Neuronal stem cell (in vitro differentiated cells): ENCODE measurements around the gene PIK3C2B.

Source experiments
- DNase-seq: peaks from one replicate; pipeline ENCODE4 v3.0.0-alpha.2; 2013; ENCODE audit warnings: low spot score
- H2AFZ ChIP-seq: one replicate; pipeline ENCODE4 v1.6.1; 2013; ENCODE audit warnings: mild to moderate bottlenecking, low read length, inconsistent platforms
- H2AK5ac ChIP-seq: 2 replicates; pipeline ENCODE4 v1.6.1; 2013; ENCODE audit warnings: low read depth, mild to moderate bottlenecking, inconsistent platforms, low read length, moderate library complexity, mixed read lengths
- H2BK120ac ChIP-seq: 2 replicates; pipeline ENCODE4 v1.6.1; 2013; ENCODE audit warnings: low read depth, mild to moderate bottlenecking, inconsistent platforms, low read length, moderate library complexity, mixed read lengths
- H2BK12ac ChIP-seq: one replicate; pipeline ENCODE4 v1.6.1; 2013; ENCODE audit warnings: low read length, inconsistent platforms
- H2BK15ac ChIP-seq: 2 replicates; pipeline ENCODE4 v1.6.1; 2013; ENCODE audit warnings: mild to moderate bottlenecking, low read length, inconsistent platforms, mixed read lengths
- H2BK5ac ChIP-seq: one replicate; pipeline ENCODE4 v1.6.1; 2013; ENCODE audit warnings: inconsistent platforms, mild to moderate bottlenecking, low read length, moderate library complexity
- H3K14ac ChIP-seq: one replicate; pipeline ENCODE4 v1.6.1; 2013; ENCODE audit warnings: low read length, inconsistent platforms
- H3K18ac ChIP-seq: 2 replicates; pipeline ENCODE4 v1.6.1; 2013; ENCODE audit warnings: low read length, inconsistent platforms
- H3K23ac ChIP-seq: 2 replicates; pipeline ENCODE4 v1.6.1; 2013; ENCODE audit warnings: low read depth, mild to moderate bottlenecking, mixed read lengths, low read length, inconsistent platforms; ENCODE audit not compliant: poor library complexity
- H3K27ac ChIP-seq: replicated peaks from 3 replicates; pipeline ENCODE4 v1.5.1; 2013; ENCODE audit warnings: low read length, inconsistent platforms
- H3K27me3 ChIP-seq, 3 experiments: 2 replicates each; pipeline ENCODE4 v1.6.1; 2013; ENCODE audit warnings: low read length in 3 of 3, mild to moderate bottlenecking in 2 of 3, inconsistent platforms in 1 of 3, low read depth in 1 of 3, mixed read lengths in 1 of 3, moderate library complexity in 1 of 3; ENCODE audit not compliant: control insufficient read depth in 3 of 3, insufficient read depth in 3 of 3
- H3K36me3 ChIP-seq, 2 donors: replicated peaks in 1 of 2; 2 replicates each; pipeline ENCODE4 v1.6.1; 2013; ENCODE audit warnings: low read length in 2 of 2; ENCODE audit not compliant: control insufficient read depth in 2 of 2, insufficient read depth in 2 of 2
- H3K4ac ChIP-seq: 2 replicates; pipeline ENCODE4 v1.6.1; 2013; ENCODE audit warnings: inconsistent platforms, mild to moderate bottlenecking, low read length, moderate library complexity
- H3K4me1 ChIP-seq, 2 donors: 1 replicate in 1 of 2; 2 replicates in 1 of 2; pipeline ENCODE4 v1.6.1; 2013; ENCODE audit warnings: low read length in 2 of 2, low read depth in 1 of 2; ENCODE audit not compliant: control insufficient read depth in 2 of 2, insufficient read depth in 1 of 2
- H3K4me2 ChIP-seq: one replicate; pipeline ENCODE4 v1.6.1; 2013; ENCODE audit warnings: mild to moderate bottlenecking, low read length, inconsistent platforms; ENCODE audit not compliant: insufficient read depth, poor library complexity, severe bottlenecking
- H3K4me3 ChIP-seq, 2 donors: 2 replicates each; pipeline ENCODE4 v1.5.1; 2013; ENCODE audit warnings: low read length in 2 of 2, mild to moderate bottlenecking in 2 of 2, inconsistent platforms in 1 of 2, moderate library complexity in 1 of 2
- H3K79me1 ChIP-seq: one replicate; pipeline ENCODE4 v1.6.1; 2013; ENCODE audit warnings: low read depth, mild to moderate bottlenecking, inconsistent platforms, low read length, moderate library complexity
- H3K9ac ChIP-seq: one replicate; pipeline ENCODE4 v1.6.1; 2013; ENCODE audit warnings: mild to moderate bottlenecking, low read depth, low read length, inconsistent platforms; ENCODE audit not compliant: poor library complexity
- H3K9me3 ChIP-seq, 2 donors: replicated peaks in 1 of 2; 2 replicates each; pipeline versions ENCODE3 to v1.6.1; 2013; ENCODE audit warnings: low read length in 2 of 2, mild to moderate bottlenecking in 2 of 2, inconsistent platforms in 1 of 2, low read depth in 1 of 2, mixed read lengths in 1 of 2, moderate library complexity in 1 of 2; ENCODE audit not compliant: control insufficient read depth in 2 of 2, insufficient read depth in 1 of 2
- H4K8ac ChIP-seq: one replicate; pipeline ENCODE4 v1.6.1; 2013; ENCODE audit warnings: low read depth, mild to moderate bottlenecking, inconsistent platforms, low read length, moderate library complexity
- H4K91ac ChIP-seq: one replicate; pipeline ENCODE4 v1.6.1; 2013; ENCODE audit warnings: low read length, low read depth, mild to moderate bottlenecking, inconsistent platforms; ENCODE audit not compliant: poor library complexity
- WGBS, 2 donors: extraction: QIAGEN DNeasy Blood & Tissue Kit; methylation state at CpG; one replicate each; pipeline ENCODE4 v1.1.7; 2013; ENCODE audit warnings: missing lambda C conversion rate in 2 of 2, mixed read lengths in 1 of 2; ENCODE audit not compliant: insufficient read length in 2 of 2, insufficient replicate concordance in 1 of 2; ENCODE audit errors: extremely low coverage in 2 of 2; 5-methylcytosine and 5-hydroxymethylcytosine counted together

Gene PIK3C2B

GRCh38 chr1:204464701-204465100 lies 29.9 kb downstream of the PIK3C2B start:
- no CpG with 5 or more reads among the region's 1 CpG for WGBS, 2 donors
- no peak overlapping the region for H4K8ac ChIP-seq
- H3K4me2 ChIP-seq, result no peak overlapping the region
- no peaks in the 10 kb centered on the region for H3K9me3 ChIP-seq
- no peak overlapping the region for H3K4ac ChIP-seq
- no peak overlapping the region for H2AFZ ChIP-seq
- no peak overlapping the region for H3K14ac ChIP-seq
- no peak overlapping the region for H3K4me3 ChIP-seq
- H2BK15ac ChIP-seq, result no peak overlapping the region
- no peak overlapping the region for H2BK12ac ChIP-seq
- no peak overlapping the region for H3K9ac ChIP-seq
- H2AK5ac ChIP-seq, result no peak overlapping the region
- peaks cover 0 to 8% of the 10 kb centered on the region in 2 donors for H3K4me1 ChIP-seq
- peaks cover 4% of the 10 kb centered on the region for H3K79me1 ChIP-seq
- peaks cover 38 to 95% of the 10 kb centered on the region in 2 donors for H3K36me3 ChIP-seq
- no peak overlapping the region for H2BK120ac ChIP-seq
- no peak overlapping the region for H3K18ac ChIP-seq
- no peak overlapping the region for H3K23ac ChIP-seq
- H2BK5ac ChIP-seq, result no peak overlapping the region
- no peak overlapping the region for H3K27ac ChIP-seq
- H4K91ac ChIP-seq, result no peak overlapping the region
- H3K27me3 ChIP-seq, result no peaks in the 10 kb centered on the region
- no peak for DNase-seq

GRCh38 chr1:204464187-204464631 lies 30.4 kb downstream of the PIK3C2B start:
- no peak overlapping the region for H3K9ac ChIP-seq
- no peak overlapping the region for H3K4me2 ChIP-seq
- H3K4me3 ChIP-seq, result no peak overlapping the region
- no peak overlapping the region for H3K14ac ChIP-seq
- no peaks in the 10 kb centered on the region for H3K9me3 ChIP-seq
- no peak overlapping the region for H2BK12ac ChIP-seq
- peaks cover 0 to 8% of the 10 kb centered on the region in 2 donors for H3K4me1 ChIP-seq
- WGBS, 2 donors, result no CpG with 5 or more reads among the region's 3 CpGs
- no peaks in the 10 kb centered on the region for H3K27me3 ChIP-seq
- H3K36me3 ChIP-seq, result peaks cover 39 to 95% of the 10 kb centered on the region in 2 donors
- H3K27ac ChIP-seq, result no peak overlapping the region
- peaks cover 4% of the 10 kb centered on the region for H3K79me1 ChIP-seq
- H2AK5ac ChIP-seq, result no peak overlapping the region
- no peak for DNase-seq
- H2BK120ac ChIP-seq, result no peak overlapping the region
- H2BK5ac ChIP-seq, result no peak overlapping the region
- no peak overlapping the region for H2BK15ac ChIP-seq
- H4K8ac ChIP-seq, result no peak overlapping the region
- H2AFZ ChIP-seq, result no peak overlapping the region
- H3K23ac ChIP-seq, result no peak overlapping the region
- no peak overlapping the region for H4K91ac ChIP-seq
- no peak overlapping the region for H3K4ac ChIP-seq
- no peak overlapping the region for H3K18ac ChIP-seq

GRCh38 chr1:204463125-204464060 lies 31.2 kb downstream of the PIK3C2B start:
- no peak overlapping the region for H2BK120ac ChIP-seq
- no peak overlapping the region for H3K18ac ChIP-seq
- H2AFZ ChIP-seq, result no peak overlapping the region
- H3K79me1 ChIP-seq, result peaks cover 4% of the 10 kb centered on the region
- no peak overlapping the region for H2BK12ac ChIP-seq
- H2BK5ac ChIP-seq, result no peak overlapping the region
- no CpG with 5 or more reads among the region's 10 CpGs for WGBS, 2 donors
- no peak overlapping the region for H3K23ac ChIP-seq
- no peaks in the 10 kb centered on the region for H3K9me3 ChIP-seq
- peak overlapping the region; percentile 22 for H4K91ac ChIP-seq
- H3K36me3 ChIP-seq, result peaks cover 35 to 94% of the 10 kb centered on the region in 2 donors
- H2AK5ac ChIP-seq, result no peak overlapping the region
- no peak overlapping the region for H4K8ac ChIP-seq
- H3K4me2 ChIP-seq, result no peak overlapping the region
- H3K4me3 ChIP-seq, result no peak overlapping the region
- DNase-seq, result no peak
- H3K9ac ChIP-seq, result no peak overlapping the region
- no peak overlapping the region for H3K4ac ChIP-seq
- H2BK15ac ChIP-seq, result no peak overlapping the region
- no peaks in the 10 kb centered on the region for H3K27me3 ChIP-seq
- H3K27ac ChIP-seq, result no peak overlapping the region
- H3K4me1 ChIP-seq, result peaks cover 0 to 8% of the 10 kb centered on the region in 2 donors
- no peak overlapping the region for H3K14ac ChIP-seq

GRCh38 chr1:204462229-204462561 lies 32.4 kb downstream of the PIK3C2B start:
- Histone ChIP-seq H3K79me1 (peaks cover 4% of the 10 kb centered on the region), H3K27ac (no peak overlapping the region), H3K9ac (no peak overlapping the region), H3K23ac (no peak overlapping the region), H3K4ac (no peak overlapping the region), H3K36me3 (peaks cover 35 to 95% of the 10 kb centered on the region in 2 donors), H3K4me3 (no peak overlapping the region), H2BK120ac (no peak overlapping the region), H3K4me1 (peaks cover 10 to 15% of the 10 kb centered on the region in 2 donors), H2AFZ (no peak overlapping the region), H4K91ac (no peak overlapping the region), H3K18ac (no peak overlapping the region), H2BK15ac (no peak overlapping the region), H3K4me2 (no peak overlapping the region), H3K9me3 (no peaks in the 10 kb centered on the region), H2BK5ac (no peak overlapping the region), H4K8ac (no peak overlapping the region), H3K27me3 (no peaks in the 10 kb centered on the region), H2AK5ac (no peak overlapping the region), H3K14ac (no peak overlapping the region), H2BK12ac (no peak overlapping the region)
- no peak for DNase-seq
- no CpG with 5 or more reads among the region's 4 CpGs for WGBS, 2 donors
